ENCODE data around the gene PEF1. TPM values are rescaled to one million over a fixed set of nuclear protein-coding genes. Genes with fewer than 3 reads are reported as not detected.
A peak's percentile ranks its signal among the peaks of the same experiment; 100 is the strongest.
"Not testable (repeated sequence)": the region's sequence is repeated elsewhere in the genome, so short reads cannot be mapped to it uniquely, and the experiment has no call there.

Gene PEF1
- polyA plus RNA-seq, 1 donor (not counting 4 experiments of a cell fraction or from before 2014, with no cell fraction given), result 72.2 TPM

- dilution Hi-C loops (cut with MboI; ENCODE audit: extremely low pct_ligation_motif_present, low sequenced_read_pairs), result no loop called here
- Histone ChIP-seq H3K9me1 (ENCODE audit: control insufficient read depth, extremely low read depth, insufficient read depth, low read length) (peaks cover 2% of the 10 kb centered on the region), H3K4me2 (ENCODE audit: control insufficient read depth, extremely low read depth, insufficient read depth, low read depth, low read length) (peak overlapping the region; percentile 60), H3K9ac (ENCODE audit: control insufficient read depth, extremely low read depth, insufficient read depth, low read length) (no peak overlapping the region), H3K9me3 (ENCODE audit: control insufficient read depth, low read depth, low read length) (no peaks in the 10 kb centered on the region), H3K27ac (ENCODE audit: control insufficient read depth, insufficient read depth, low read length) (peak overlapping the region; percentile 36), H2AFZ (ENCODE audit: control insufficient read depth, low read length) (no peak overlapping the region), H3K27me3 (ENCODE audit: control insufficient read depth, extremely low read depth, insufficient read depth, low read length) (no peaks in the 10 kb centered on the region), H4K20me1 (ENCODE audit: control insufficient read depth, extremely low read depth, insufficient read depth, low read length) (peaks cover 10% of the 10 kb centered on the region), H3K4me3 (ENCODE audit: control insufficient read depth in 2 of 3, extremely low read depth in 1 of 3, insufficient read depth in 2 of 3, low read depth in 1 of 3, low read length in 3 of 3) (no peak overlapping the region), H3K36me3 (ENCODE audit: control insufficient read depth in 2 of 2, extremely low read depth in 1 of 2, insufficient read depth in 2 of 2, low read length in 2 of 2) (peaks cover 36 to 37% of the 10 kb centered on the region in 2 experiments), H3K4me1 (ENCODE audit: control insufficient read depth, extremely low read depth, insufficient read depth, low read length) (peaks cover 38% of the 10 kb centered on the region), H3K79me2 (ENCODE audit: control insufficient read depth, insufficient read depth, low read length) (peaks cover 10% of the 10 kb centered on the region)
- DNase-seq (ENCODE audit: low read depth, low spot score), result no peak
- TF ChIP-seq CTCF (optimal IDR thresholded peaks at IDR 0.05 in 1 of 3, IDR thresholded peaks at IDR 0.05 in 1 of 3, conservative IDR thresholded peaks at IDR 0.05 in 1 of 3; ENCODE audit: extremely low read depth in 1 of 3, insufficient read depth in 2 of 3, low read length in 3 of 3), result peak; percentile 73 to 86 (median 78)
- no peak for TF ChIP-seq EZH2 (IDR thresholded peaks at IDR 0.05; ENCODE audit: low read length)
- FAIRE-seq, result peak; percentile 51
Observed at GRCh38 chr1:31587720-31588423, 56.8 kb downstream of the PEF1 start.

DNA sequence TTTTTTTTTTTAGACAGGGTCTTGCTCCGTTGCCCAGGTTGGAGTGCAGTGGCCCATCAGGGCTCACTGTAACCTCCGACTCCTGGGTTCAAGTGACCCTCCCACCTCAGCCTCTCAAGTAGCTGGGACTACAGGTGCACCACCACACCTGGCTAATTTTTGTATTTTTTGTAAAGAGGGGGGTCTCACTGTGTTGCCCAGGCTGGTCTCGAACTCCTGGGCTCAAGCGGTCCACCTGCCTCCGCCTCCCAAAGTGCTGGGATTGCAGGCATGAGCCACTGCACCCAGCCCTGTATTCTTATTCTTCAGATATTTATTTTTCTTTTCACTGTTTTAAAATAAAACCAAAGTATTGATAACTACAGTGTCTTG lies 57.4 kb downstream of the PEF1 start:
- Histone ChIP-seq H3K27ac (ENCODE audit: control insufficient read depth, insufficient read depth, low read length) (peak overlapping the region; percentile 36), H3K36me3 (ENCODE audit: control insufficient read depth in 2 of 2, extremely low read depth in 1 of 2, insufficient read depth in 2 of 2, low read length in 2 of 2) (peaks cover 41% of the 10 kb centered on the region in 2 experiments), H3K79me2 (ENCODE audit: control insufficient read depth, insufficient read depth, low read length) (peaks cover 15% of the 10 kb centered on the region), H3K4me1 (ENCODE audit: control insufficient read depth, extremely low read depth, insufficient read depth, low read length) (peaks cover 44% of the 10 kb centered on the region), H4K20me1 (ENCODE audit: control insufficient read depth, extremely low read depth, insufficient read depth, low read length) (peaks cover 14% of the 10 kb centered on the region)
- H2AFZ ChIP-seq (ENCODE audit: control insufficient read depth, low read length); dilution Hi-C loops (cut with MboI; ENCODE audit: extremely low pct_ligation_motif_present, low sequenced_read_pairs); H3K4me2 ChIP-seq (ENCODE audit: control insufficient read depth, extremely low read depth, insufficient read depth, low read depth, low read length); H3K9ac ChIP-seq (ENCODE audit: control insufficient read depth, extremely low read depth, insufficient read depth, low read length); H3K4me3 ChIP-seq (ENCODE audit: control insufficient read depth in 2 of 3, extremely low read depth in 1 of 3, insufficient read depth in 2 of 3, low read depth in 1 of 3, low read length in 3 of 3); FAIRE-seq; H3K9me3 ChIP-seq (ENCODE audit: control insufficient read depth, low read depth, low read length); DNase-seq (ENCODE audit: low read depth, low spot score); H3K9me1 ChIP-seq (ENCODE audit: control insufficient read depth, extremely low read depth, insufficient read depth, low read length); H3K27me3 ChIP-seq (ENCODE audit: control insufficient read depth, extremely low read depth, insufficient read depth, low read length): not testable (repeated sequence)

Measured in keratinocyte (primary cell).